A673 (cell line): ENCODE results near the gene PROZ. TPM values are rescaled to one million over a fixed set of nuclear protein-coding genes. Genes with fewer than 3 reads are reported as not detected.

Experiments used
- Bru-seq: library from RNA; stranded (reverse); fragments of 400-500 nt; gene quantifications from one replicate; lab custom pipeline; 2021; lab: Mats Ljungman, UMichigan
- BruChase-seq, 2 experiments: library from RNA; stranded (reverse); fragments of 400-500 nt; gene quantifications; one replicate each; lab custom pipeline; 2021; lab: Mats Ljungman, UMichigan
- BruUV-seq: library from RNA; stranded (reverse); fragments of 400-500 nt; replicated peaks from 2 replicates; lab custom pipeline; 2021; lab: Mats Ljungman, UMichigan
- CTCF ChIA-PET: fragments of 300-600 bp; sonication (Branson Sonifier 250); formaldehyde crosslinking; loops from one replicate; lab custom pipeline; 2022; ENCODE audit warnings: antibody characterized with exemption; lab: Charles Lee
- POLR2A ChIA-PET: fragments of 300-600 bp; sonication (Branson Sonifier 250); formaldehyde crosslinking; loops from one replicate; lab custom pipeline; 2022; ENCODE audit warnings: antibody characterized with exemption; ENCODE audit not compliant: low non-redundant PET; lab: Charles Lee
- DNase-seq: peaks from one replicate; pipeline ENCODE4 v3.0.0-alpha.2; 2015; ENCODE audit warnings: low spot score
- H3K27ac ChIP-seq: fragments of 200-600 bp; sonication (generic); 2 replicates; pipeline ENCODE4 v1.5.1; 2016; ENCODE audit warnings: mixed run types, low read depth, mild to moderate bottlenecking, mixed read lengths, antibody characterized with exemption, low read length; ENCODE audit not compliant: poor library complexity, severe bottlenecking
- H3K27me3 ChIP-seq: fragments of 200-600 bp; sonication (generic); replicated peaks from 2 replicates; pipeline ENCODE4 v1.6.1; 2017; ENCODE audit warnings: mixed run types, low read depth, mild to moderate bottlenecking, mixed read lengths, antibody characterized with exemption, low read length; ENCODE audit not compliant: insufficient read depth, poor library complexity
- H3K36me3 ChIP-seq: fragments of 200-600 bp; sonication (generic); 2 replicates; pipeline ENCODE4 v1.6.1; 2016; ENCODE audit warnings: mixed run types, mild to moderate bottlenecking, mixed read lengths, antibody characterized with exemption, low read length; ENCODE audit not compliant: insufficient read depth, poor library complexity, severe bottlenecking
- H3K4me1 ChIP-seq: fragments of 200-600 bp; sonication (generic); 2 replicates; pipeline ENCODE4 v1.6.1; 2017; ENCODE audit warnings: mixed run types, mild to moderate bottlenecking, mixed read lengths, antibody characterized with exemption, low read length; ENCODE audit not compliant: insufficient read depth, poor library complexity, severe bottlenecking
- H3K4me3 ChIP-seq: fragments of 200-600 bp; sonication (generic); 2 replicates; pipeline ENCODE4 v1.5.1; 2016; ENCODE audit warnings: low read depth, mixed run types, mild to moderate bottlenecking, mixed read lengths, low read length; ENCODE audit not compliant: poor library complexity, severe bottlenecking
- H3K9me3 ChIP-seq: fragments of 200-600 bp; sonication (generic); 2 replicates; pipeline ENCODE4 v1.6.1; 2016; ENCODE audit warnings: mixed run types, low read depth, mild to moderate bottlenecking, mixed read lengths, antibody characterized with exemption, low read length; ENCODE audit not compliant: poor library complexity, severe bottlenecking
- CTCF ChIP-seq: fragments of 300-800, 200-600 bp; sonication (generic); conservative IDR thresholded peaks from 2 replicates; pipeline ENCODE4 v1.5.1; 2017; ENCODE audit warnings: low read depth, mild to moderate bottlenecking, antibody characterized with exemption, low read length, moderate library complexity, mixed read lengths
- EZH2 ChIP-seq: fragments of 200-600 bp; sonication (generic); IDR thresholded peaks from 2 replicates; pipeline ENCODE4 v1.6.1; 2017; ENCODE audit warnings: borderline replicate concordance, low read depth, mild to moderate bottlenecking, mixed read lengths, antibody characterized with exemption, low read length; ENCODE audit not compliant: poor library complexity, severe bottlenecking
- intact Hi-C: fragments of 100-400 bp; cut with micrococcal nuclease; formaldehyde crosslinking; loops from one replicate; pipeline ENCODE4 v1.10.0; 2022; ENCODE audit not compliant: unreplicated experiment
- long read RNA-seq: library from polyadenylated mRNA; stranded (forward); transcript quantifications from one replicate; pipeline ENCODE4 v2.0.0, GENCODE V29; 2022
- total RNA-seq: library from RNA; stranded (reverse); gene quantifications from 2 replicates; pipeline ENCODE4 v1.2.3, GENCODE V29; 2021

The PROZ gene, protein sequence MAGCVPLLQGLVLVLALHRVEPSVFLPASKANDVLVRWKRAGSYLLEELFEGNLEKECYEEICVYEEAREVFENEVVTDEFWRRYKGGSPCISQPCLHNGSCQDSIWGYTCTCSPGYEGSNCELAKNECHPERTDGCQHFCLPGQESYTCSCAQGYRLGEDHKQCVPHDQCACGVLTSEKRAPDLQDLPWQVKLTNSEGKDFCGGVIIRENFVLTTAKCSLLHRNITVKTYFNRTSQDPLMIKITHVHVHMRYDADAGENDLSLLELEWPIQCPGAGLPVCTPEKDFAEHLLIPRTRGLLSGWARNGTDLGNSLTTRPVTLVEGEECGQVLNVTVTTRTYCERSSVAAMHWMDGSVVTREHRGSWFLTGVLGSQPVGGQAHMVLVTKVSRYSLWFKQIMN
- total RNA-seq, result not detected in 2 replicates
- not detected for Bru-seq, nascent RNA
- not detected for BruChase-seq, experiment 1, labeled RNA remaining after a 2-hour chase
- not detected for BruChase-seq, experiment 2, labeled RNA remaining after a 6-hour chase
- long read RNA-seq, result 0 reads

GRCh38 chr13:113157929-113158747 is at the start of gene PROZ:
Gene PROZ (plus strand): TSS chr13:113158648. CDS start chr13:113158661, 13 bp downstream.
- POLR2A ChIA-PET, result no interaction called here
- H3K27ac ChIP-seq, result peak within 1 kb of the TSS; percentile 30
- no peaks in the 10 kb centered on the region for H3K36me3 ChIP-seq
- no peaks in the 10 kb centered on the region for H3K9me3 ChIP-seq
- CTCF ChIA-PET, result no interaction called here
- no peak within 1 kb of the TSS for H3K4me3 ChIP-seq
- peaks cover 20% of the 10 kb centered on the region for H3K4me1 ChIP-seq
- BruUV-seq, result no TSS peak
- intact Hi-C loops, result no loop called here
- TF ChIP-seq EZH2 (no peak), CTCF (no peak)
- H3K27me3 ChIP-seq, result no peaks in the 10 kb centered on the region
- no peak for DNase-seq

GRCh38 chr13:113109151-113110047 is 49.0 kb upstream of the PROZ start:
- Histone ChIP-seq H3K9me3 (no peaks in the 10 kb centered on the region), H3K36me3 (no peaks in the 10 kb centered on the region), H3K4me3 (no peak overlapping the region), H3K4me1 (no peaks in the 10 kb centered on the region), H3K27me3 (peaks cover 19% of the 10 kb centered on the region), H3K27ac (no peak overlapping the region)
- CTCF ChIA-PET, result no interaction called here
- TF ChIP-seq CTCF, result no peak
- TF ChIP-seq EZH2, result no peak
- BruUV-seq, result no TSS peak
- no peak for DNase-seq
- intact Hi-C loops, result no loop called here
- POLR2A ChIA-PET, result no interaction called here
